LNCAP (cell line): ENCODE measurements around the gene GPM6B.

Experiments
- TF ChIP-seq, protein P1 (sequence below): fragments of 450-650 bp; IDR thresholded peaks from 2 replicates; pipeline ENCODE4 v1.5.1; 2017; ENCODE audit warnings: mild to moderate bottlenecking

The GPM6B gene

DNA sequence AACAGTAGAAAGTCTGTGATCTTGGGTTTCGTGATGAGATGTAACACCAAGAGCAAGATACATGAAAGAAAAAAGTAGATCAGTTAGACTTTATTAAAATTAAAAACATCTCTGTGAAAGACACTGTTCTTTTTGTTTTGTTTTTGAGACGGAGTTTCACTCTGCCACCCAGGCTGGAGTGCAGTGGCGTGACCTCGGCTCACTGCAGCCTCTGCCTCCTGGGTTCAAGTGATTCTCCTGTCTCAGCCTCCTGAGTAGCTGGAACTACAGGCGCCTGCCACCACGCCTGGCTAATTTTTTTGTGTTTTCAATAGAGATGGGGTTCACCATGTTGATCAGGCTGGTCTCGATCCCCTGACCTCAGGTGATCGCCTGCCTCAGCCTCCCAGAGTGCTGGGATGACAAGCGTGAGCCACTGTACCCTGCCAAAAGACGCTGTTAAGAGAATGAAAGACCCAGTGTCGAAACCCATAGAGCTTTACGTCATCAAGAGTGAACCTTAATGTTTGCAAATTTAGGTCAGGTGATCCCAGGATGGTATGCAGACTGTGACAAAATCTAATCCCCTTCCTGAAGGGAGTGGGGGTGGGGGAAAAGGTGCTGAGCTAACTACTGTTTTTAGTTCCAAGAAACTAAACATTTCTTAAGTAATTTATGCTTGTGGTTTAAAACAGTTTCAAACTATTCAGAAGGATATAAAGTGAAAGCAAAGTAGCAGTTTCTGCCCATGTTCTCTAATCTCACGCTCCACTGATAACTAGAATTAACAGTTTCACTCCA, 74.3 kb downstream of the GPM6B start:
- TF ChIP-seq, protein P1, sequence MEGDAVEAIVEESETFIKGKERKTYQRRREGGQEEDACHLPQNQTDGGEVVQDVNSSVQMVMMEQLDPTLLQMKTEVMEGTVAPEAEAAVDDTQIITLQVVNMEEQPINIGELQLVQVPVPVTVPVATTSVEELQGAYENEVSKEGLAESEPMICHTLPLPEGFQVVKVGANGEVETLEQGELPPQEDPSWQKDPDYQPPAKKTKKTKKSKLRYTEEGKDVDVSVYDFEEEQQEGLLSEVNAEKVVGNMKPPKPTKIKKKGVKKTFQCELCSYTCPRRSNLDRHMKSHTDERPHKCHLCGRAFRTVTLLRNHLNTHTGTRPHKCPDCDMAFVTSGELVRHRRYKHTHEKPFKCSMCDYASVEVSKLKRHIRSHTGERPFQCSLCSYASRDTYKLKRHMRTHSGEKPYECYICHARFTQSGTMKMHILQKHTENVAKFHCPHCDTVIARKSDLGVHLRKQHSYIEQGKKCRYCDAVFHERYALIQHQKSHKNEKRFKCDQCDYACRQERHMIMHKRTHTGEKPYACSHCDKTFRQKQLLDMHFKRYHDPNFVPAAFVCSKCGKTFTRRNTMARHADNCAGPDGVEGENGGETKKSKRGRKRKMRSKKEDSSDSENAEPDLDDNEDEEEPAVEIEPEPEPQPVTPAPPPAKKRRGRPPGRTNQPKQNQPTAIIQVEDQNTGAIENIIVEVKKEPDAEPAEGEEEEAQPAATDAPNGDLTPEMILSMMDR: no peak

- TF ChIP-seq, protein P1: no peak
Measured at GRCh38 chrX:13741695-13742094, 75.2 kb downstream of the GPM6B start.

GRCh38 chrX:13734278-13735172, 82.4 kb downstream of the GPM6B start, which contains the start of the genes OFD1 and TRAPPC2:
OFD1 (plus strand) TSS chrX:13734748; CDS start chrX:13735072, 324 bp downstream.
TRAPPC2 (minus strand) TSS chrX:13734620; CDS start chrX:13719963, 14,657 bp downstream.
- TF ChIP-seq, protein P1: no peak

GRCh38 chrX:13733506-13733905, 83.4 kb downstream of the GPM6B start:
- TF ChIP-seq, protein P1: no peak

DNA sequence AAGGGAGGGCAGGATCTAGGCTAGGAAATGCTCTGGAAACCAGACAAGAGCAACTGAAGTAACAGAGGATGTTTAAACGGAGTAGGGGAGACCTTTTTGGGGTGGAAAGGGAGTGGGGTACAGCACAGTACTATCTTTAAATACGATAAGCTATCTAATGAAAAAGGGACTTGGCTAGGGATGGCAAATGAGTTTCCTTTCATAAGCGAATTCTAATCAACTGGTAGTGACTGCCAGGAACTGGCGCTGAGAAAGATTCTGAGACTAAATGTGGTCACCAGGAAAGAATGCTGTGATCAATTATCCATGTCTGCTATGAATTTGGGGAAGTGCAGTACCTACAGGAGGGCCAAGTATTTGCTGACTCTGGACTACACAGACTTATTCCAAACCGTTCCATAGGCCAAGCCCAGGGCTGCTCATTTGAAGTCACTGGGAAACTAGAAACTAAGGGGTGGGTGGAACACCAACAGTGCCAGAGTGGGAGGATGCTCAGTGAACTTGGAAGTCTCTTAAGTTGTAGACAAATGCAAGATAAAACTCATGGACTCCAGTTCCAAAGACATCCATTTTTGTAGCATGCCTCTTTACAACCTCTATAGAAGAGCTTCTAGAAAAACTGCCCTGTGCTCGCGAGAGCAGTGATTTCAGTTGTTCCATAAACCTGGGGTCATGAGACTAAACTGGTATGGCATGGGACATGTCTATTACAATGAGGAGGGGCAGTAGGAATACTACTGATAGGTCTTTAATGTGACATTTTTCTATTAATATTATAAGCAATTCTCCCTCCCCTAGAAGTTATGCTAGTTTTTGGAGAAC, 84.4 kb downstream of the GPM6B start:
- TF ChIP-seq, protein P1: no peak

- TF ChIP-seq, protein P1: no peak
Measured at GRCh38 chrX:13721819-13722519, 94.9 kb downstream of the GPM6B start.
